ENCODE results near the gene AKR1B1. TPM values are rescaled to one million over a fixed set of nuclear protein-coding genes. Genes with fewer than 3 reads are reported as not detected.

Gene AKR1B1
- total RNA-seq, 4 donors from 2014 or later = 10.7 to 22.6 (median 17.5) TPM

GRCh38 chr7:134463751-134464150 lies 4.9 kb upstream of the AKR1B1 start:
- H3K4me3 ChIP-seq = no peak overlapping the region
- no peaks in the 10 kb centered on the region for H3K27me3 ChIP-seq
- no peak for TF ChIP-seq POLR2A (IDR thresholded peaks at IDR 0.05)
- TF ChIP-seq CTCF (IDR thresholded peaks at IDR 0.05) = no peak
- no peak for TF ChIP-seq EP300 (IDR thresholded peaks at IDR 0.05)
- no peak for TF ChIP-seq POLR2AphosphoS5 (IDR thresholded peaks at IDR 0.05)
- no peak overlapping the region for H3K27ac ChIP-seq
- H3K4me1 ChIP-seq = peaks cover 7% of the 10 kb centered on the region
- DNase-seq (ENCODE audit: low spot score in 2 of 2) = no peak
- no peaks in the 10 kb centered on the region for H3K9me3 ChIP-seq
- 100% methylated on average over 1 of the region's 2 CpGs for WGBS
- no peaks in the 10 kb centered on the region for H3K36me3 ChIP-seq

GRCh38 chr7:134462337-134462925 lies 3.5 kb upstream of the AKR1B1 start:
- no peaks in the 10 kb centered on the region for H3K9me3 ChIP-seq
- H3K36me3 ChIP-seq = no peaks in the 10 kb centered on the region
- H3K4me3 ChIP-seq = no peak overlapping the region
- TF ChIP-seq EP300 (IDR thresholded peaks at IDR 0.05) (no peak), CTCF (IDR thresholded peaks at IDR 0.05) (no peak), POLR2A (IDR thresholded peaks at IDR 0.05) (no peak), POLR2AphosphoS5 (IDR thresholded peaks at IDR 0.05) (no peak)
- no peak overlapping the region for H3K27ac ChIP-seq
- H3K4me1 ChIP-seq = peaks cover 7% of the 10 kb centered on the region
- H3K27me3 ChIP-seq = no peaks in the 10 kb centered on the region
- no peak for DNase-seq (ENCODE audit: low spot score in 2 of 2)
- WGBS = 90% methylated on average over 5 of the region's 5 CpGs

- H3K4me3 ChIP-seq = no peak overlapping the region
- H3K36me3 ChIP-seq = no peaks in the 10 kb centered on the region
- no peaks in the 10 kb centered on the region for H3K27me3 ChIP-seq
- H3K27ac ChIP-seq = no peak overlapping the region
- WGBS = 100% methylated on average over 1 of the region's 1 CpG
- TF ChIP-seq CTCF (IDR thresholded peaks at IDR 0.05) (no peak), POLR2AphosphoS5 (IDR thresholded peaks at IDR 0.05) (no peak), POLR2A (IDR thresholded peaks at IDR 0.05) (no peak), EP300 (IDR thresholded peaks at IDR 0.05) (no peak)
- peaks cover 7% of the 10 kb centered on the region for H3K4me1 ChIP-seq
- no peak for DNase-seq (ENCODE audit: low spot score in 2 of 2)
- no peaks in the 10 kb centered on the region for H3K9me3 ChIP-seq
Observed at GRCh38 chr7:134461916-134462315, 3.0 kb upstream of the AKR1B1 start.

- Histone ChIP-seq H3K9me3 (no peaks in the 10 kb centered on the region), H3K4me1 (peaks cover 9% of the 10 kb centered on the region), H3K4me3 (no peak overlapping the region), H3K36me3 (no peaks in the 10 kb centered on the region), H3K27ac (no peak overlapping the region), H3K27me3 (no peaks in the 10 kb centered on the region)
- no peak for DNase-seq (ENCODE audit: low spot score in 2 of 2)
- TF ChIP-seq CTCF (IDR thresholded peaks at IDR 0.05) = no peak
- no peak for TF ChIP-seq POLR2AphosphoS5 (IDR thresholded peaks at IDR 0.05)
- no peak for TF ChIP-seq EP300 (IDR thresholded peaks at IDR 0.05)
- no peak for TF ChIP-seq POLR2A (IDR thresholded peaks at IDR 0.05)
- 82% methylated on average over 2 of the region's 2 CpGs for WGBS
Observed at GRCh38 chr7:134459981-134460380, 1.1 kb upstream of the AKR1B1 start.

GRCh38 chr7:134458341-134458805 lies 527 bp downstream of the AKR1B1 start:
- Histone ChIP-seq H3K4me1 (peaks cover 12% of the 10 kb centered on the region), H3K27me3 (no peaks in the 10 kb centered on the region), H3K4me3 (peak overlapping the region; percentile 77), H3K9me3 (no peaks in the 10 kb centered on the region), H3K27ac (peak overlapping the region; percentile 64), H3K36me3 (no peaks in the 10 kb centered on the region)
- WGBS = 0% methylated on average over 15 of the region's 37 CpGs
- peak in 1 of 2 donors; percentile 76 for DNase-seq (ENCODE audit: low spot score in 2 of 2)
- TF ChIP-seq POLR2A (IDR thresholded peaks at IDR 0.05) (no peak), CTCF (IDR thresholded peaks at IDR 0.05) (no peak), POLR2AphosphoS5 (IDR thresholded peaks at IDR 0.05) (no peak), EP300 (IDR thresholded peaks at IDR 0.05) (no peak)
